Activated CD8-positive, alpha-beta memory T cell treated with anti-CD3 and anti-CD28 coated beads, Interleukin-2, amount 50 U/mL, for 1 hour (primary cell): ENCODE results near the gene AGER.
"Not testable (repeated sequence)": the region's sequence is repeated elsewhere in the genome, so short reads cannot be mapped to it uniquely, and the experiment has no call there.

ENCODE experiments used
- DNase-seq: peaks from one replicate; pipeline ENCODE4 v3.0.0-alpha.2; 2020; ENCODE audit errors: extremely low read depth

The AGER gene

DNA sequence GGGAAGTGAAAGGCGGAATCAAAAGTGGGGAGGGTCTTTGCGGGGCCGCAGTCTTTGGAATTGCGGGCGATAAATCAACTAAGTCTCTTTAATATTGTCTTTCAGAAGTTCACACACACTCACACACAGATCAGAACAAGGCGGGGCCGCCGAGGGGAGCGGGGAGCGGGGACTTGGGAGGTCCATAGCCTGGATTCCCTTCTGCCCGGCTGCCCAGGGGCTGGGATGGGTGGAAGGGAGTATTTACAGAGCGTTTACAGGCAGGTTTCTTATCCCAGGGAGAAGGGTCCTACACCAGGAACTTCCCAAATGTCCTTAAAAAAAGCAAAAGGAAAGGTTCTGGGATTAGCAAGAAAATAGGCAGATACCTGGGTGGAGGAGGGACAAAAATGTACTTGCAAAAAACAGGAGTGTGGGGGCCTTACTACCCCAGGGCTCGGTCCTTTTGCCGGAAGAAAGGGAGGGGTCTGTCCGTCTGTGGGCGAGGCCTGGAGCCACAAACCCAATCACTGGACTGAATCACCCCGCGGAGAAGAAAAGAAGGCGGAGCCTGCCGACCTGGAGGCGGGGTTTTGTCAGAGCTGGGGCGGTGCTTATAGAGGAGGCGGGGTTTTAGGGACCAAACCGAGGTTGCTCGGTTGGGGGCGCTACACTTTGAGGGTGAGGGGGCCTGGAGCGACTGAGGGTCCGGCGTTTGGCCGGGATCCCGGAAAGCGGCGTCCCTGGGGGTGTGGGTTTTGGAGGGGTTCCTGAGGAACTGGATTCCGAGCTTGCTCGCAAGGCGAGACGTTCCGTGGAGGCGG lies 35.6 kb downstream of the AGER start:
- DNase-seq, result no peak

DNA sequence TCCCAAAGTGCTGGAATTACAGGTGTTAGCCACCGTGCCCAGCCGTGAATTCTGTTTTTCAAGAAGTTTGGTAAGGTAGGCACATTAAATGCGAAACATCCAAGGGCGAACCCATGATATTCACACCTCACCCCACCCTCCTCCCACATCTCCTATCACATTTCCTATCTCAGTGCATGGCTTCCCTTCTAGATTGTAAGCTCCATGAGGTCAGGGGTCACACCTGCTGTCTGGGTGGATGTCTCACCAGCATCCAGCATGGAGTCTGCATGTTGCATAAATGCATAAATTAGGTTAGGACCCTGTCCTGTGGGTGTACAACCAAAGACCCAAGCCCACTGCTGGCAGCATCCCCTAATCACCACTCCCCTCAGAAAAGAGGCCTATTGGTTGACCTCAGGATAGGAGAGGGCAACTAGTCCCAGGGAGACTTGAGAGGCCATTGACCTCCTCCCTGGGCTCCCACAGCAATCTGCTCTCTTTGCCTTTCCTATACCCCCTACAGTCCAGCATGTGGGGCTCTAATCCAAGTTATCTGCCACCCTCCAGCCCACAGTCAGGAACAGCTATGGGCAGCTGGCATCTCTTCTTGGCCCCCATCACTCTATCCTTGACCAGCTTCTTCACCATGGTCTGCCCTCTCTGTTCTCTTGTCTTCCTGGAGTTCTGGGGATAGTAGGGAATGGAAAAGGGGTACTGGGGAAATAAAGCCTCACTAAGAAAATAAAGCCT lies 36.5 kb downstream of the AGER start:
- no peak for DNase-seq

DNA sequence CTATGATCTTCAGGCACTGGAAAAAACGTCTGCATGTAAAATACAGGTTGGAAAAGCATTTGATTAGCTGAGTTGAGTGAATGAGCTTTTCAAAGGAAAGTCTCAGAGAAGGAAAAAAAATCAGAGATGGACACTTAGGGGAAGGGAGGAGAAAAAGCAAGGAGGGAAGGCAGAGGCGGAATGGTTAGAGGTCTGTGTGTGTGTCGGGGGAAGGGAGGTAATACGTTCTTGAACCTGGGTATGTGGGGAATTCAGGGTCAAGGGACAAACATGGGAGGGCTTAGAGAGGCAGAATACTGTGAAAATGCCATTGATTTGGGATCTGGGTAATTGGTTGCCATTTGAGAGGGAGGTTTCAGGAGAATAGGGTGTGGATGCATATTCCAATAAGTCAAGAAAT lies 37.4 kb downstream of the AGER start:
- no peak for DNase-seq

DNA sequence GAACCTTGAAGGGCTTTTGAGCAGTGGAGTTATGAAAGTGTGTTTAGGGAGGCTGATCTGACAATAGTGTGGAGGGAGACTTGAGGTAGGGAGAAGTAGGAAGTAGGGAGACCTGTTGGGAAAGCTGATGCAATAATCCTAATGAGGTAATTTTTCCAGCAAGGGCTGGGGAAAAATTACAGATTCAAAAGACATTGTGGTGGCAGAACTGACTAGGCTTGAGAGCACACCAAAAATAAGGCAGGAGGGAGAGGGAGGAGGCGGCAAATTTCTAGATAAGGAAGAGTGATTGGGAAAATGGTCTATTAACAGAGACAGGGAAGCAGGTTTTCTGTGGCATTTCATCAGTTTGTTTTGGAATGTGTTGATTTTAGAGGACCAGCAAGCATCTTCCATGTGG lies 37.8 kb downstream of the AGER start:
- no peak for DNase-seq

GRCh38 chr6:32144238-32144637 lies 39.8 kb downstream of the AGER start:
- DNase-seq, result not testable (repeated sequence)

- no peak for DNase-seq
These were observed 43.5 kb downstream of the AGER start for GRCh38 chr6:32140420-32141046.

DNA sequence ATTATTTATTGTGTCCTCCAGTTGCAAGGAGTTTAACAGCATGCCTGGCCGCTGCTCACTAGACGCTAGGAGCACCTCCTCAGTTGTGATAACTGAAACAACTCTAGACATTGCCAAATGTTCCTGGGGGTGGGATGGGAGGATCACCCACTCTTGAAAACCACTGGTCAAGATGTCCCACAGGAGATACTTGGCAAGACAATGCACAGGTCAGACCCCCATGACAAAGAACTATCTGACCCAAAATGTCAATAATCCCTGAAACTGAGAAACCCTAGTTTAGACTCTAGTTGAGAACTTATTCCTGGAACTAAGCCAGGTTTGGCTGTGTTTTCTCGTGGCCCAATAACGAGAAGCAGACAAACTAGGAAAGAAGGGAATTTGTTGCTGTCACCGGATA lies 44.5 kb downstream of the AGER start:
- DNase-seq, result no peak

DNA sequence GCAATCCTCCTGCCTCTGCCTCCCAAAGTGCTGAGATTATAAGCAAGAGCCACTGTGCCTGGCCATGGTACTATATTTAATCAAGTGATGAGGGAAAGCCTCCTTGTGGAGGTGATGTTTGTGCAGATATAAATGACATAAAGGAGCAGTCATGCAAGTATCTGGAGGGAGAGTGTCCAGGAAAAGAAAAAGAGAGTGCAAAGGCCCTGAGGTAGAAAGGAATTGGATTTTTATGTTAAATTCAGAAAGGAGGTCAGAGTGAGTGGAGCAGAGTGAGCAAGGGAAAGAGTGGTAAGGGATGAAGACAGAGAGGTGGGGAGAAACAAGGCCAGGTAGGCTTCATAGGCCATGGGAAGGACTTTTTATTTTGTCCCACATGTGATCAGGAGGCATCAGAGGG lies 46.6 kb downstream of the AGER start:
- DNase-seq, result no peak

DNA sequence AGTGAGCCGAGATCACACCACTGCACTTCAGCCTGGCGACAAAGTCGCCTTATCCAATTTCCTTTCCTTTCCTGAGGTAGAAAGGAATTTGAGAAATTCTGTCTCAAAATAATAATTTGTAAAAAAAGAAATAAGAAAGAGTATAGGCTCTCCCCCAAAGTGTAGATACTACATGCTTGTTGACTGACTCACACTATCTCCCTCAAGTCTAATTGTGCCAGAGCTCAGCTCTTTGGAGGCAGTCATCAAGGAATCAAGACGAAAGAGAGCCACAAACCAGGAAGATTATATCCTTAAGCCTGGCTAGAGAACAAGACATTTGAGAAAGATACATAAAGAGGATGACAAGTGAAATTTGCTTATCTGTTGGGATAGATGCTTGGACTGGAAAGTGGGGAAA lies 50.3 kb downstream of the AGER start:
- no peak for DNase-seq

- no peak for DNase-seq
These were observed 51.9 kb downstream of the AGER start for GRCh38 chr6:32132110-32132509.

GRCh38 chr6:32131439-32131948 lies 52.6 kb downstream of the AGER start:
- no peak for DNase-seq
